Activated naive CD4-positive, alpha-beta T cell treated with anti-CD3 and anti-CD28 coated beads, Interleukin-2, amount 10 ng/mL, durations not matched to agents 7 days and 5 days (primary cell): ENCODE data around the gene FAM120A.

ENCODE experiments used
- CTCF ChIA-PET: fragments of 350-600 bp; sonication (Branson Sonifier 250); formaldehyde crosslinking; loops from one replicate; lab custom pipeline; 2021; ENCODE audit warnings: antibody characterized with exemption; lab: Charles Lee
- DNase-seq: peaks from one replicate; pipeline ENCODE4 v3.0.0-alpha.2; 2020
- H3K27ac Mint-ChIP-seq: one replicate; pipeline ENCODE4 v1.8.0; 2021; ENCODE audit warnings: mild to moderate bottlenecking, moderate library complexity, mixed read lengths
- H3K27me3 Mint-ChIP-seq: one replicate; pipeline ENCODE4 v1.8.0; 2021; ENCODE audit warnings: mild to moderate bottlenecking, mixed read lengths
- H3K36me3 Mint-ChIP-seq: one replicate; pipeline ENCODE4 v1.8.0; 2021; ENCODE audit warnings: mixed read lengths
- H3K4me1 Mint-ChIP-seq: one replicate; pipeline ENCODE4 v1.8.0; 2021; ENCODE audit warnings: mixed read lengths
- H3K4me3 Mint-ChIP-seq: one replicate; pipeline ENCODE4 v1.8.0; 2021; ENCODE audit warnings: mild to moderate bottlenecking, moderate library complexity, mixed read lengths
- H3K9me3 Mint-ChIP-seq: one replicate; pipeline ENCODE4 v1.8.0; 2021; ENCODE audit warnings: mixed read lengths

FAM120A gene

DNA sequence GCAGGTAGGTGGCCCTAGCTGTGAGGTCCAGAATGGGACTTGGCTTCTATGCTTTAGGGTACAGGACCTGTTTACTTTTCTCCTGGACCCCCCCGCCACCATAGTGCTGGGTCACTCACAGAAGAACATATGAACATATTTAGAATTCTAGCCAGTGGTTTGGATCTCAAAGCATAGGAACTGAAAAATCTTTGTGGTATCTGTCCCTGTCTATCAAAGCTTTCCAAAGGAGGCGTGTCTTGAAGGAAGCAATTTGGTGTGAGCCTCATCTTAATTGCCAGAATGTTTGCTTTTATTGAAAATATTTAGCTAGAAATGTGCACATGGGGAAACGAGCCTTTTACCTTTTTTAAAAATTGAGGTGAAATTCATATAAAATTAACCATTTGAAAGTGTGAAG lies 131.1 kb downstream of the FAM120A start:
- peaks cover 3% of the 10 kb centered on the region for H3K27me3 Mint-ChIP-seq
- H3K4me1 Mint-ChIP-seq: peaks cover 30% of the 10 kb centered on the region
- H3K27ac Mint-ChIP-seq: no peak overlapping the region
- DNase-seq: no peak
- H3K9me3 Mint-ChIP-seq: peaks cover 16% of the 10 kb centered on the region
- peaks cover 21% of the 10 kb centered on the region for H3K36me3 Mint-ChIP-seq
- H3K4me3 Mint-ChIP-seq: no peak overlapping the region
- CTCF ChIA-PET: no interaction called here

DNA sequence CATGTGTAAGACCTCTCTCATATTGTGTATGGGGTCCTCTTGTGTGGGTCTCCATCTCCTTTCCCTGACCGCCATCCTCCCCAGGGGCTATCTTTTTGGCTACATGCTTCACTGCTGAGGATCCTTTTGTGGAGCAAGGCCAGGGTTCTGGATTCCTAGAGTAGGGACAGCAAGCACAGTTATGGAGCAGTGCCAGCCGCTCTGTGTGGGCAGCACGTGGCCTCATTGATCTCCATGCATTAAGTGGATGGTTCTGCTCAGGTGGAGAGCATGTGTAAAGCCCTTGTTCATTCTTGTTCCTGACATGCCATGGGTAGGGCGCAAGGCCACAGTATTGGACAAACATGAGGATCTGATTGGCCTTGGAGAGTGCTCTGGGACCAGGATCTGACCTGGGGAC lies 133.8 kb downstream of the FAM120A start:
- Mint-ChIP-seq H3K4me1 (peaks cover 26% of the 10 kb centered on the region), H3K27ac (no peak overlapping the region), H3K4me3 (no peak overlapping the region), H3K27me3 (no peaks in the 10 kb centered on the region), H3K36me3 (peaks cover 17% of the 10 kb centered on the region), H3K9me3 (peaks cover 16% of the 10 kb centered on the region)
- CTCF ChIA-PET: no interaction called here
- no peak for DNase-seq

DNA sequence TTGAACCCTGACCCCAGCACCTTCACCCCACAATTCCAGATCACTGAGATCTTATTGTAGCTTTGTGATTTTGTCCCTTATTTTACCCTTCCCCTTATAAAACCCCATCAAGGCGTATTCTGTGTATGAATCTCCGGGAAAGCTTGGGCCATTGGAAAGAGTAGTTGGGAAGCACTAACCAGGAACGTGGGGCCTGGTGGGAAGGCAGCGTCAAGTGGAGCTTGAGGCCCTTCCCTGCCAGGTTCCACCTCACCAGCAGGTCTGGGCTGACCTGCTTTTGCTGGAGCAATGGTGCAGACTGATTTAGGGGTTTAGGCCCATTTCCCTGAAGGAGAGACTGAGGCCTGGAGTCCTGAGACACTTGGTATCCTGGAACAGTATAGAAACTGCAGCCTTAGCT lies 134.2 kb downstream of the FAM120A start:
- Mint-ChIP-seq H3K9me3 (peaks cover 16% of the 10 kb centered on the region), H3K27ac (no peak overlapping the region), H3K36me3 (peaks cover 17% of the 10 kb centered on the region), H3K4me1 (peaks cover 23% of the 10 kb centered on the region), H3K27me3 (no peaks in the 10 kb centered on the region), H3K4me3 (no peak overlapping the region)
- DNase-seq: no peak
- CTCF ChIA-PET: no interaction called here

DNA sequence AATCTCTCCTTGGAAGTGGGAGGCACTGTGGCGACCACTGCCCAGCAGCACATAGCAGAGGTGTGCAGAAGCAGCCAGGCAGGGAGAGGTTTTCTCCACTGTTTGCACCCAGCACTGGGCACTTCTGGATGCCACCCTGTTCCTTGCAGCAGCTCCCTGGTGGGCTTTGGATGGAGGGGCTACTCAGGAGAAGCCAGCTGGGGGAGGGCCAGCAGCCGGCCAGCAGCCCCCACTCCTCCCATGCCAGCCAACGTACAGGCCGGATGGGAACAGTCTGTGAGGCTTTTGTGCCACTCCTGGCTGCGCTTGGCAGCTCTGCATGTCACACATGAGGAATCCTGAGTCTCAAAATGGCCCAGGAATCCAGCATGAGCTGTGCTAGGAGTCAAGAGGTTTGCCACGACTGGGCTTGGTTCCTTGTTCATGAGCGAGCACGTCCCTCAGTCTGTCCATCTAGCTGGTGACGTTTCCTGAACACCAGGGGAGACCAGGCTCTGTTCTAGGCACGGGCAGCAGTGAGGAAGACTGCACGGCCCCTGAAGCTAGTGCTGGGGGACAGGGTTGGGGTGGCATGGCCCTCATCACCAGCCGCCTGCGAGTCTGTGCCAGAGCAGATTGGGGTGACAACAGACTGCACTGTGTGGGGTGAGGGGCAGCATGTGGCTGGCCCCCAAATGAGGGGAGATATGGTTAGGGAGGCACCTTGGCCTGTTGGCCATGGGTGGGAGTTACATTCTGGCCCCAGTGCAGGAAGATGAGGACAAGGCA lies 135.0 kb downstream of the FAM120A start:
- Mint-ChIP-seq H3K9me3 (peaks cover 16% of the 10 kb centered on the region), H3K4me3 (no peak overlapping the region), H3K27me3 (no peaks in the 10 kb centered on the region), H3K27ac (no peak overlapping the region), H3K36me3 (peaks cover 17% of the 10 kb centered on the region), H3K4me1 (peaks cover 20% of the 10 kb centered on the region)
- CTCF ChIA-PET: no interaction called here
- DNase-seq: no peak

DNA sequence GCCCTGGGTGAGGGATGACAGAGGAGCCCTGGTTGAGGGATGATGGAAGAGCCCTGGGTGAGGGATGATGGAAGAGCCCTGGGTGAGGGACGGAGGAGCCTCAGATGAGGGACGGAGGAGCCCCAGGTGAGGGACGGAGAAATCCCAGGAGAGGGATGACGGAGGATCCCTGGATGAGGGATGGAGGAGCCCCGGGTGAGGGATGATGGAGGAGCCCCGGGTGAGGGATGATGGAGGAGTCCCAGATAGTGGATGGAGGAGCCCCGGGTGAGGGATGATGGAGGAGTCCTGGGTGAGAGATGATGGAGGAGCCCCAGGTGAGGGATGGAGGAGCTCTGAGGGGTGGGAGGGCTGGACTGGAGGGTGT lies 135.8 kb downstream of the FAM120A start:
- Mint-ChIP-seq H3K4me3 (no peak overlapping the region), H3K27ac (no peak overlapping the region), H3K9me3 (peaks cover 16% of the 10 kb centered on the region), H3K27me3 (no peaks in the 10 kb centered on the region), H3K4me1 (peaks cover 24% of the 10 kb centered on the region), H3K36me3 (peaks cover 17% of the 10 kb centered on the region)
- CTCF ChIA-PET: no interaction called here
- DNase-seq: no peak

DNA sequence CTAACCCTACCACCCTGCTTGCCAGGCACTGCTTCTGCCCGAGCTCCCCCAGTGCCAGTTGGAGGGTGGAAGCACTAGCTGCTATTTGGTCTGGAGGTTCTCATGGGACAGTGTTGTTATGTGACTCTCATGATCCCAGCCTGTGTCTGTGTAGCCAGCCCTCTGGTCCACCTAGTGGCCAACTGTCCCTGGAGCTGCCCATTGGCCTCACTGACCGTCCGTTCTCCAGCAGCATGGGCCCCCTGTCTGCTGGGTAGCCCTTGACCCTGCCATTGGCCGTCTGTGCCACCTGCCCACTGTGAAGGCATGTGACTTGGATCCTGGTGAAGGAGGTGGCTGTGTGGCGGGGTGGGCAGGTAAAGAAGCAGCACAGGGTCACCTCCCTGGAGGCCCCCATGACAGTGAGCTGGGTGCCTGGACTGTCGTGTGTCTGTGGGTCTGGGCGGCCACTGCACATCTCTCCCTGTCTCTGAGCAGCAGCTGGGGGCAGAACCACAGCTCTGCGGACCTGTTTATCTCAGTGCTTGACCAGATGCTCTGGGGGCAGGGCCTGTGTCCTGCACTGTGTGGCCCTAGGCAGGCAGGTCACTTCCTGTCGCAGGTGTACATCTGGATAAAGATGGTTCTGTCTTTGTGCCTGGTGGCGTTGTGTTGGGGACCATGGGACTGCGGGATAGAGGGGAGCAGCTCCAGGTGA lies 136.3 kb downstream of the FAM120A start:
- DNase-seq: no peak
- Mint-ChIP-seq H3K9me3 (peaks cover 16% of the 10 kb centered on the region), H3K27me3 (no peaks in the 10 kb centered on the region), H3K36me3 (peaks cover 16% of the 10 kb centered on the region), H3K4me1 (peaks cover 28% of the 10 kb centered on the region), H3K4me3 (no peak overlapping the region), H3K27ac (no peak overlapping the region)
- CTCF ChIA-PET: interaction anchor here (0.6 kb wide), 1 partner anchor 27 kb away, joined by 3 read pairs; no protein-coding TSS in a partner anchor

DNA sequence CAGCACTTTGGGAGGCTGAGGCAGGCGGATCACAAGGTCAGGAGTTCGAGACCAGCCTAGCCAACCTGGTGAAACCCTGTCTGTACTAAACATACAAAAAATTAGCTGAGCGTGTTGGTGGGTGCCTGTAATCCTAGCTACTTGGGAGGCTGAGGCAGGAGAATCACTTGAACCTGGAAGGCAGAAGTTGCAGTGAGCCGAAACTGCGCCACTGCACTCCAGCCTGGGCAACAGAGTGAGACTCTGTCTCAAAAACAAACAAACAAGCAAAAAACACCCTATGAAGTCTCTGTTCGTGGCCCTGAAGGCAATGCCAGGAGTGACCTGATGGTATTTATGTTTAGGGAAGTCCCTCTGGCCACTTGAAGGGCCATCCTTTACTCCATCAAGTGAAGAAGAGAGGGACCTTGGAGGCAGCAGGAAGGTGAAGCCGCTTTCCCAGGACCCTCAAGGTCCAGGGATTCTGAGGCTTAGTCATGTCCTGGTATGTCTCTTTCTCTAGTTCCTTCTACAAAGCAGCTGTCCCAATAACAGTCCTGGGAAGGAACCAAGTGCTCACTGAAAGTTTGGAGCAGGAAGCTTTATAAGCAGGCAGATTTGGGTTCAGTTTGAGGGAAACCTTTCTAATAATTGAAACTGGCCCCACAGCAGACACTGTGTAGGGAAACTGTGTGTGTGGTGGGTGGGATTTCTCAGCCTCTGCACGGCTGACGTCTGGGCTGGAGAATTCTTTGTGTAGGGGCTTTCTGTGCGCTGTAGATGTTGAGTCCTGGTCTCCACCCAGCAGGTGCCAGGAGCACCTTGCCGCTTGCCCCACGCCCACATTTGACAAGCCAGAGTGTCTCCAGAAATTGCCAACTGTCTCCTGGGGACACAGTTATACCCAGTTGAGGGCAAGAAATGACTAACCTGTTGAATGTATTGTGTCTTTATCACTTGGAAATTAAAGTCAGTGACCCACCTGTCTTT lies 137.4 kb downstream of the FAM120A start:
- CTCF ChIA-PET: no interaction called here
- no peaks in the 10 kb centered on the region for H3K27me3 Mint-ChIP-seq
- H3K4me1 Mint-ChIP-seq: peaks cover 23% of the 10 kb centered on the region
- no peak overlapping the region for H3K4me3 Mint-ChIP-seq
- DNase-seq: no peak
- peaks cover 11% of the 10 kb centered on the region for H3K36me3 Mint-ChIP-seq
- H3K9me3 Mint-ChIP-seq: peaks cover 11% of the 10 kb centered on the region
- no peak overlapping the region for H3K27ac Mint-ChIP-seq

DNA sequence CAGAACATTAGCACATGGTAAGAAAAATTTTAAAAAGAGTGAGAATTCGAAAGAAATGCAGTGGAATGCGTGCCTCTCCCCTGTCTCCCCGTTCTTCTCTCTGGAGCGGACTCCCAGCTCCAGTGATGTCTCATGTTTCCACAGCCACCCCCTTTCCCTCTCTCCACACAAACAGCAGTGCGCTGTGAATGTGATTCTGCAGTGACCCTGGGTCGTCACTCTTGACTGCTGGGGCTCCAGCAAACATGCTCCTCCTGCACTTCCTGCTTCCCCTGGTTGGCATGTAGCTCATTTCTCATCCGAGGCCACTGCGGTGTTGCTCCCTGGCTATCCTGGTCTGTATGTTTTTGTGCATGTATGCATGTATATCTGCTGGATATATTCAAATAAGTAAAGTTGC lies 138.2 kb downstream of the FAM120A start:
- no peak for DNase-seq
- peaks cover 5% of the 10 kb centered on the region for H3K36me3 Mint-ChIP-seq
- CTCF ChIA-PET: interaction anchor here (0.5 kb wide), 1 partner anchor 356 kb away, joined by 3 read pairs; no protein-coding TSS in a partner anchor
- H3K27ac Mint-ChIP-seq: no peak overlapping the region
- peaks cover 23% of the 10 kb centered on the region for H3K4me1 Mint-ChIP-seq
- no peaks in the 10 kb centered on the region for H3K27me3 Mint-ChIP-seq
- H3K4me3 Mint-ChIP-seq: no peak overlapping the region
- peaks cover 5% of the 10 kb centered on the region for H3K9me3 Mint-ChIP-seq

DNA sequence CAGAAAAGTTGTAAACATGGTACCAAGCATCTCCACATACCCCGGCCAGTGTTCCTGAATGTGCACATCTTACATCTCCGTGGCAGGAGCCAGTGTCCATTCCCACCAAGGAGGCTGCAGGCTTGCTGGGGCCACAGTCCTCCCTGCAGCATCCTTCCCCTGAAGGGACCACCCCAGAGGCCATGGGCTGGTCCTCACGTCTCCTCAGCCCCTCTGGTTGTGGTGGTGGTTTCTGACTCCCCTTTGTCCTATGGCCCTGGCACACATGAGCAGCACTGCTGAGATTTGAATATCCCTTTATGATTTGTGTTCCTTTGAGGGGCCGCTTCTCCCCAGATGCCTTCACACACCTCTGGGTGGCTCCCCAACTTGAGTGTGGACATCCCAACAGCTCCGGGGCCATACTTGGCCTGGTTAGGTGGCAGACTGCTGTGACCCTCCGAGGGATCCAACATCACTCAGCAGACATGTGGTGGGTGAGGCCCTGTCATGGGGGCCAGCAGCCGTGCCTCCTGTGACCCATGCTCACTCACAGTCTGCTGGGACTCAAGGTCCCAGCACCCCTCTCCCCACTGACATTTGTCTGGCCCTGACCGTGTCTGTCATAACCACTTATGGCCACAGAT lies 139.2 kb downstream of the FAM120A start:
- Mint-ChIP-seq H3K27me3 (no peaks in the 10 kb centered on the region), H3K36me3 (no peaks in the 10 kb centered on the region), H3K4me1 (peaks cover 23% of the 10 kb centered on the region), H3K4me3 (no peak overlapping the region), H3K9me3 (no peaks in the 10 kb centered on the region), H3K27ac (no peak overlapping the region)
- DNase-seq: no peak
- CTCF ChIA-PET: no interaction called here

DNA sequence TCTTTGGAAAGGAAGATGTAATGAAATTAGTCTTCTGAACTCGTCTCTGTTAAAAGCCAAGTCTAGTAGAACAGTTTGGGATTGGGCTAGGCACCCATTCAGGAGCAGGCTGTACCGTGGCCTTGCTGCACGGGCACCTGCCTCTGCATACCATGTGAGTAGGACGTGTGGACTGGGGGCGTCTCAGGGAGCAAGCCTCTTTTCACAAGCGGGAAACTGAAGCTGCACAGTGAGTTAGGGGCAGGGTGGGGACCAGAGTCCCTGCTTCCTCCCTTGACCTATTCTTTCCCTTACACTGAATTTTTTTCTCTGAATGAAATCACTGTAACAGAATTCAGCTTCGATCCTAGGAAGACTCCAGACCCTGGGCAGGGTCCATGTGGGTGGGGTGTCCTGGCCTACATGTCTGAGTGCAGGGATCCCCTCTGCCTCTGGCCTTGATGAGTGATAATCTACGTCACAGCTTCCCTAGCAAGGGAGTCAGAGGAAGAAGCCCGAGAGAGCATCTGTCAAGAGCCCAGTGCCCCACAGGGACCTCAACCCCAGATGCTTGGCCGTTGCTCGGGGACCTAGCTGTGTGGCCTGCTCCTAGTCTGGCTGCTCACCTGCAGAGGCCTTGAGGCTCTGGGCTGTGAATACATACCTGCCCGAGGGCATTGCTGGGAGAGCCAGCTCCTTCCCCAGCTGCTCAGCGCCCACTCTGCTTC lies 140.0 kb downstream of the FAM120A start:
- Mint-ChIP-seq H3K4me3 (no peak overlapping the region), H3K9me3 (no peaks in the 10 kb centered on the region), H3K27ac (peak overlapping the region; percentile 45), H3K4me1 (peaks cover 26% of the 10 kb centered on the region), H3K27me3 (no peaks in the 10 kb centered on the region), H3K36me3 (no peaks in the 10 kb centered on the region)
- no peak for DNase-seq
- CTCF ChIA-PET: no interaction called here

DNA sequence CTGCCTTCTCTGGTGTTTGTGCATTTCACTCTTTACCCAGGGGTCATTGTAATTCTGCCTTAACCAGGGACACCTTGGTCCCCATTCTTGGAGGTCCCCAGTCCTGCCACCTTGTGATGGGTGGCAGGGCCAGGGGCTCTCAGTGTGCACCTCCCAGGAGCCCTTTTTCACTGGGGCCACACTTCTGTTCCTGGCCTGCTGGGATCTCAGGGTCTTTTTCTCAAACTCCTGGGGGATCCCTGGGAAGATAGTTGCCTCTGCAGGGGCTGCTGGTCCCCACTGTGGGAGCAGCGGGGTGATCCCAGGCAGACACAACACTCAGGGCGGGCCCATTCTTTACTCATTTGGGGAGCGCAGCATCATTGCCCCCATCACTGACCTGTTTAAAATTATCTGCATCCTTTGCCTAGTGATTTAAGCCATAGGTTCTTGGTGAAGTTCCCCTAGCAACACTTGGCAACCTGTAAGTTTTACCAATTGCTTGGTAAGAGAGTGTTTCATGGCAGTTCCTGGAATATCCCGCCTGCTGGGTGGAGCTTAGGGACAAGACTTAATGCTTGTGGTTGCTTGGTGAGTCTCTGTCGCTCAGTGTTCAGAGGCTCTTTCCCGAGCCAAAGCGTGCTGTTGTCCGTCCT lies 140.6 kb downstream of the FAM120A start:
- Mint-ChIP-seq H3K4me3 (no peak overlapping the region), H3K4me1 (peaks cover 27% of the 10 kb centered on the region), H3K9me3 (no peaks in the 10 kb centered on the region), H3K36me3 (no peaks in the 10 kb centered on the region), H3K27ac (no peak overlapping the region), H3K27me3 (no peaks in the 10 kb centered on the region)
- no peak for DNase-seq
- CTCF ChIA-PET: no interaction called here

DNA sequence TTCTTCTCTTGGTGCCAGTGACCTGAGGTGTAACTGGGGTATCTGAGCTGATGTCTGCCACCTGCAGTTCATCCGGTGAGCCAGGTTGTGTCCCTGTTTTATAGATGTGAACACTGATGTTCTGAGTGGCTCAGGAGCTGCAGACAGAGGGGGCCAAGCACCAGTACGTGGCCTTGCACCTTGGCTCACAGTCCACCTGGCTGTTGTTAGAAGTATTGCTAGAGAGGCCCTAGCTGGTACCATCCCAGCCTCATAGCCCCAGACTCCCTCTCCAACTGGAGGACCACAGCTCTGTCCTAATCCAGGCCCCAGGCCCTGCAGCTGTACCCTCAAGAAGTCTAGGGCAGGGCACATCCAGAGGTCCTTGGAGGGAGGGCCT lies 141.1 kb downstream of the FAM120A start:
- DNase-seq: no peak
- no peak overlapping the region for H3K4me3 Mint-ChIP-seq
- no peaks in the 10 kb centered on the region for H3K36me3 Mint-ChIP-seq
- no peaks in the 10 kb centered on the region for H3K27me3 Mint-ChIP-seq
- peaks cover 31% of the 10 kb centered on the region for H3K4me1 Mint-ChIP-seq
- H3K9me3 Mint-ChIP-seq: no peaks in the 10 kb centered on the region
- H3K27ac Mint-ChIP-seq: no peak overlapping the region
- CTCF ChIA-PET: no interaction called here

DNA sequence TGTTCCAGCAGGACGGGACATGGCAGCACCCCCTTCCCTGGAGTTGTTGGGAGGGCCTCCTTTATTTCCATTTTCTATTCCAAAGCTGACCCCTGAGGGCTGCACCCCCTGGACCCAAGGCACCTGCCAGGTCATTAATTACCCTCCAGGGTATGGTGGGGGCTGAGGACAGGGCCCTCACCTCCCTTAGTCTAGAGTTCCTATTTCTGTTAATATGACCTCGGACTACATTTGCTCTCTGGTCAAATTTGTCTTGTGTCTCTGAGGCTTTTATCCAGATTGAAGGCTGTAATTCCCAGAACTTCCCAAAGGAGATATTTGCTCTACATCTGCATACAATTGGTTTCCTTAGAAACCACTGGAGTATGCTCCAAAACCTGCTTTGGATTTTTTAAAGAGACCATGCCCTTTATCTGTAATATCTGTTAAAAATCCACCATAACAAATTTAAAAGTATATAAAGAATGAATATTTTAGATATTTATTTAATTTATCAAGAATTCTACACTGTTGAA lies 141.7 kb downstream of the FAM120A start:
- Mint-ChIP-seq H3K27ac (no peak overlapping the region), H3K4me1 (peaks cover 37% of the 10 kb centered on the region)

More for the DNA sequence above, 141.7 kb downstream of the FAM120A start:
- H3K36me3 Mint-ChIP-seq: no peaks in the 10 kb centered on the region
- no peak for DNase-seq
- CTCF ChIA-PET: no interaction called here
- no peaks in the 10 kb centered on the region for H3K27me3 Mint-ChIP-seq
- H3K4me3 Mint-ChIP-seq: no peak overlapping the region
- no peaks in the 10 kb centered on the region for H3K9me3 Mint-ChIP-seq
